ENCODE data around the gene ADCK2. TPM values are rescaled to one million over a fixed set of nuclear protein-coding genes. Genes with fewer than 3 reads are reported as not detected.

The ADCK2 gene
- total RNA-seq, 4 donors from 2014 or later: 19.8 to 40.4 (median 25.8) TPM

GRCh38 chr7:140673063-140673773, 473 bp downstream of the ADCK2 start:
- H3K4me3 ChIP-seq: peak overlapping the region; percentile 68 to 97 (median 82)
- no peaks in the 10 kb centered on the region for H3K9me3 ChIP-seq
- DNase-seq: peak; percentile 39 to 84 (median 74)
- H3K4me1 ChIP-seq: peaks cover 0 to 25% (median 8%) of the 10 kb centered on the region in 4 donors
- TF ChIP-seq POLR2A (IDR thresholded peaks at IDR 0.05) (peak; percentile 7 to 31), CTCF (IDR thresholded peaks at IDR 0.05) (no peak)
- H3K27ac ChIP-seq: peak overlapping the region; percentile 84 to 91 (median 89)
- H3K36me3 ChIP-seq: no peaks in the 10 kb centered on the region
- no peaks in the 10 kb centered on the region for H3K27me3 ChIP-seq

GRCh38 chr7:140673774-140674155, 1.0 kb downstream of the ADCK2 start:
- Histone ChIP-seq H3K27ac (peak overlapping the region; percentile 84 to 91 (median 89)), H3K4me3 (peak overlapping the region; percentile 68 to 97 (median 82)), H3K27me3 (no peaks in the 10 kb centered on the region), H3K36me3 (peaks cover 0 to 4% (median 0%) of the 10 kb centered on the region in 3 donors), H3K4me1 (peaks cover 0 to 25% (median 8%) of the 10 kb centered on the region in 4 donors), H3K9me3 (no peaks in the 10 kb centered on the region)
- TF ChIP-seq CTCF (IDR thresholded peaks at IDR 0.05) (no peak), POLR2A (IDR thresholded peaks at IDR 0.05) (no peak)
- DNase-seq: peak in 1 of 3 donors; percentile 30

GRCh38 chr7:140674356-140674800, 1.6 kb downstream of the ADCK2 start:
- TF ChIP-seq CTCF (IDR thresholded peaks at IDR 0.05): no peak
- TF ChIP-seq POLR2A (IDR thresholded peaks at IDR 0.05): no peak
- H3K36me3 ChIP-seq: peaks cover 0 to 10% (median 0%) of the 10 kb centered on the region in 3 donors
- H3K27me3 ChIP-seq: no peaks in the 10 kb centered on the region
- peak overlapping the region in 2 of 4 donors; percentile 90 to 91 for H3K27ac ChIP-seq
- DNase-seq: peak; percentile 43 to 61 (median 58)
- peaks cover 0 to 25% (median 8%) of the 10 kb centered on the region in 4 donors for H3K4me1 ChIP-seq
- no peaks in the 10 kb centered on the region for H3K9me3 ChIP-seq
- peak overlapping the region in 1 of 4 donors; percentile 97 for H3K4me3 ChIP-seq

GRCh38 chr7:140674899-140675701, 2.4 kb downstream of the ADCK2 start:
- TF ChIP-seq POLR2A (IDR thresholded peaks at IDR 0.05) (no peak), CTCF (IDR thresholded peaks at IDR 0.05) (peak in 3 of 6 experiments; percentile 15 to 25 (median 18))
- Histone ChIP-seq H3K27me3 (no peaks in the 10 kb centered on the region), H3K4me3 (no peak overlapping the region), H3K27ac (peak overlapping the region in 1 of 4 donors; percentile 90), H3K36me3 (peaks cover 0 to 15% (median 0%) of the 10 kb centered on the region in 3 donors), H3K9me3 (no peaks in the 10 kb centered on the region), H3K4me1 (peaks cover 0 to 25% (median 8%) of the 10 kb centered on the region in 4 donors)
- DNase-seq: peak in 1 of 3 donors; percentile 49

GRCh38 chr7:140675726-140676125, 3.0 kb downstream of the ADCK2 start:
- no peaks in the 10 kb centered on the region for H3K9me3 ChIP-seq
- peak overlapping the region in 1 of 4 donors; percentile 90 for H3K27ac ChIP-seq
- H3K36me3 ChIP-seq: peaks cover 0 to 21% (median 0%) of the 10 kb centered on the region in 3 donors
- H3K4me1 ChIP-seq: peaks cover 0 to 25% (median 8%) of the 10 kb centered on the region in 4 donors
- no peaks in the 10 kb centered on the region for H3K27me3 ChIP-seq
- no peak for TF ChIP-seq CTCF (IDR thresholded peaks at IDR 0.05)
- no peak for TF ChIP-seq POLR2A (IDR thresholded peaks at IDR 0.05)
- DNase-seq: peak in 1 of 3 donors; percentile 37
- H3K4me3 ChIP-seq: no peak overlapping the region

Data from Peyer's patch (tissue), 4 donors.